K562 (cell line): ENCODE data around the gene DLGAP1.
A peak's percentile ranks its signal among the peaks of the same experiment; 100 is the strongest.

Source experiments
- ATF1 ChIP-seq, 2 experiments: fragments of 450-650 bp in 1 of 2; IDR thresholded peaks; 2 replicates each; pipeline ENCODE4 v1.6.1; 2016; ENCODE audit warnings: missing compliant biosample characterization in 1 of 2, missing genetic modification characterization in 1 of 2
- EP300 ChIP-seq: IDR thresholded peaks from 2 replicates; pipeline ENCODE4 v1.6.1; 2012; ENCODE audit warnings: low read length, improper control_type of control experiment
- ESRRA ChIP-seq: fragments of 450-650 bp; IDR thresholded peaks from 2 replicates; pipeline ENCODE4 v1.6.1; 2014; ENCODE audit warnings: low read depth, mild to moderate bottlenecking, moderate library complexity, borderline replicate concordance
- FOXA1 ChIP-seq: fragments of 450-650 bp; IDR thresholded peaks from 2 replicates; pipeline ENCODE4 v1.6.1; 2016; ENCODE audit warnings: mild to moderate bottlenecking, borderline replicate concordance
- JUND ChIP-seq, 2 experiments: IDR thresholded peaks; 2 replicates in 1 of 2; 3 replicates in 1 of 2; pipeline ENCODE4 v1.6.1; 2011; ENCODE audit warnings: borderline replicate concordance in 2 of 2, low read depth in 2 of 2, low read length in 2 of 2, improper control_type of control experiment in 1 of 2, missing biosample characterization in 1 of 2, missing genetic modification characterization in 1 of 2, missing genetic modification reagents in 1 of 2
- MEF2D ChIP-seq: conservative IDR thresholded peaks from 2 replicates; pipeline ENCODE4 v1.6.1; 2016; ENCODE audit warnings: low read depth, missing genetic modification characterization, missing compliant biosample characterization
- POLR2AphosphoS5 ChIP-seq: IDR thresholded peaks from 2 replicates; pipeline ENCODE4 v1.6.1; 2011; ENCODE audit warnings: mild to moderate bottlenecking, low read depth, low read length, moderate library complexity; ENCODE audit not compliant: control insufficient read depth, insufficient read depth
- SREBF2 ChIP-seq: sonication (generic); formaldehyde crosslinking; IDR thresholded peaks from 2 replicates; pipeline ENCODE4 v1.4.0; 2020; ENCODE audit warnings: mild to moderate bottlenecking, missing genetic modification reagents
- TAF1 ChIP-seq: IDR thresholded peaks from 2 replicates; pipeline ENCODE4 v1.6.1; 2011; ENCODE audit warnings: mild to moderate bottlenecking, low read length, moderate library complexity; ENCODE audit not compliant: insufficient read depth, control insufficient read depth, severe bottlenecking; ENCODE audit errors: extremely low read depth
- TCF3 ChIP-seq: sonication (generic); formaldehyde crosslinking; IDR thresholded peaks from 2 replicates; pipeline ENCODE4 v1.4.0; 2020; ENCODE audit warnings: mild to moderate bottlenecking, missing genetic modification reagents

- TF ChIP-seq ATF1 (CRISPR knock-in tag; IDR thresholded peaks at IDR 0.05): no peak
- TF ChIP-seq ATF1 (tag; IDR thresholded peaks at IDR 0.05): no peak
- TF ChIP-seq ESRRA: no peak
- no peak for TF ChIP-seq POLR2AphosphoS5
- no peak for TF ChIP-seq MEF2D (tag)
- TF ChIP-seq EP300: no peak
- no peak for TF ChIP-seq JUND (IDR thresholded peaks at IDR 0.05; ENCODE audit: borderline replicate concordance, low read depth, low read length)
- TF ChIP-seq JUND (tag; IDR thresholded peaks at IDR 0.05; ENCODE audit: borderline replicate concordance, low read depth, low read length): no peak; the same call in 2 of the 3 replicates
- TF ChIP-seq FOXA1: no peak
- no peak for TF ChIP-seq TAF1
- no peak for TF ChIP-seq SREBF2
- TF ChIP-seq TCF3: 0 out of 2 replicates have a peak, but pooled peaks have one; percentile 21
Observed at GRCh38 chr18:3620146-3621119, 834.7 kb downstream of the DLGAP1 start.
